ENCODE data around the gene CGB1.
A peak's percentile ranks its signal among the peaks of the same experiment; 100 is the strongest.

CGB1 gene

GRCh38 chr19:48999481-49000325, 37.0 kb downstream of the CGB1 start:
- no peak for DNase-seq (ENCODE audit: extremely low read depth, insufficient read length)
- peak; percentile 89 for TF ChIP-seq CTCF (IDR thresholded peaks at IDR 0.05; ENCODE audit: insufficient read depth, low read length, poor library complexity, severe bottlenecking)
- no peaks in the 10 kb centered on the region for H3K27me3 ChIP-seq (replicated peaks; ENCODE audit: control insufficient read depth, insufficient read depth, low read length)
- no peak overlapping the region for H3K4me3 ChIP-seq (replicated peaks; ENCODE audit: low read depth, low read length)
- H3K36me3 ChIP-seq (ENCODE audit: control insufficient read depth, insufficient read depth, low read length), result peaks cover 20% of the 10 kb centered on the region

- Histone ChIP-seq H3K4me3 (replicated peaks; ENCODE audit: low read depth, low read length) (no peak overlapping the region), H3K36me3 (ENCODE audit: control insufficient read depth, insufficient read depth, low read length) (peaks cover 8% of the 10 kb centered on the region), H3K27me3 (replicated peaks; ENCODE audit: control insufficient read depth, insufficient read depth, low read length) (no peaks in the 10 kb centered on the region)
- DNase-seq (ENCODE audit: extremely low read depth, insufficient read length), result no peak
- TF ChIP-seq CTCF (IDR thresholded peaks at IDR 0.05; ENCODE audit: insufficient read depth, low read length, poor library complexity, severe bottlenecking), result peak; percentile 73
Measured at GRCh38 chr19:48997972-48998371, 38.7 kb downstream of the CGB1 start.

GRCh38 chr19:48994035-48994386, 42.7 kb downstream of the CGB1 start:
- H3K36me3 ChIP-seq (ENCODE audit: control insufficient read depth, insufficient read depth, low read length), result peaks cover 2% of the 10 kb centered on the region; the same call in 1 of the 2 replicates
- DNase-seq (ENCODE audit: extremely low read depth, insufficient read length), result no peak
- H3K27me3 ChIP-seq (replicated peaks; ENCODE audit: control insufficient read depth, insufficient read depth, low read length), result no peaks in the 10 kb centered on the region
- peak overlapping the region; percentile 92 for H3K4me3 ChIP-seq (replicated peaks; ENCODE audit: low read depth, low read length)
- no peak for TF ChIP-seq CTCF (IDR thresholded peaks at IDR 0.05; ENCODE audit: insufficient read depth, low read length, poor library complexity, severe bottlenecking)

- no peaks in the 10 kb centered on the region for H3K27me3 ChIP-seq (replicated peaks; ENCODE audit: control insufficient read depth, insufficient read depth, low read length)
- TF ChIP-seq CTCF (IDR thresholded peaks at IDR 0.05; ENCODE audit: insufficient read depth, low read length, poor library complexity, severe bottlenecking), result peak; percentile 98
- peaks cover 2% of the 10 kb centered on the region; the same call in 1 of the 2 replicates for H3K36me3 ChIP-seq (ENCODE audit: control insufficient read depth, insufficient read depth, low read length)
- peak within 1 kb of the TSS; percentile 93 for H3K4me3 ChIP-seq (replicated peaks; ENCODE audit: low read depth, low read length)
- DNase-seq (ENCODE audit: extremely low read depth, insufficient read length), result peak; percentile 100
Measured at GRCh38 chr19:48993175-48994034, 43.3 kb downstream of the CGB1 start, which contains the start of the genes GYS1 and RUVBL2. Gene GYS1, minus strand, starts transcription at chr19:48993309. Its CDS starts 197 bp downstream, at chr19:48993112. Gene RUVBL2, plus strand, starts transcription at chr19:48993887. Its CDS starts 25 bp downstream, at chr19:48993912.

GRCh38 chr19:48992581-48993174, 44.0 kb downstream of the CGB1 start:
- peak overlapping the region; percentile 93 for H3K4me3 ChIP-seq (replicated peaks; ENCODE audit: low read depth, low read length)
- no peaks in the 10 kb centered on the region for H3K27me3 ChIP-seq (replicated peaks; ENCODE audit: control insufficient read depth, insufficient read depth, low read length)
- DNase-seq (ENCODE audit: extremely low read depth, insufficient read length), result no peak
- peaks cover 3% of the 10 kb centered on the region for H3K36me3 ChIP-seq (ENCODE audit: control insufficient read depth, insufficient read depth, low read length)
- TF ChIP-seq CTCF (IDR thresholded peaks at IDR 0.05; ENCODE audit: insufficient read depth, low read length, poor library complexity, severe bottlenecking), result no peak
